ENCODE measurements around the gene FGF10.

Gene FGF10

DNA sequence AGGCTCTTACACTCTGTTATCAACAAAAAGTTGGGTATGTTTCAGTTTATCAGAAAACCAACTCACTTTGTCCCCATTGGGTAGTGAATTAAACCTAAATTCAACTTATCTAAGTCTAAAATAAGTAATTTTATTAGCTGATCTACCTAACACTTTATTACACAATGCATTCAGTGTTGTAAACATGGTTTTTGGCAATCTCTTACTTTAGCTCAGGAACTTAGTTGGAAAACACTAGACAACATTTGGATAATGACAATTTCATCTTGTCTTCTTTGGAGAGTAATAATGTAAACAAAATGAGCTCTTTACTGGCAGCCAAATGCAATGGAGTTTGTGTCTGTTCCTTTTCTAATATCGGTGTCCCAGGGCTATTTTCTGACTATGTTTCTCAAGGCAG is 33.0 kb downstream of the FGF10 start:
- DNase-seq (ENCODE audit: low read depth), result no peak

GRCh38 chr5:44345871-44346270 is 43.3 kb downstream of the FGF10 start:
- DNase-seq (ENCODE audit: low read depth), result no peak

DNA sequence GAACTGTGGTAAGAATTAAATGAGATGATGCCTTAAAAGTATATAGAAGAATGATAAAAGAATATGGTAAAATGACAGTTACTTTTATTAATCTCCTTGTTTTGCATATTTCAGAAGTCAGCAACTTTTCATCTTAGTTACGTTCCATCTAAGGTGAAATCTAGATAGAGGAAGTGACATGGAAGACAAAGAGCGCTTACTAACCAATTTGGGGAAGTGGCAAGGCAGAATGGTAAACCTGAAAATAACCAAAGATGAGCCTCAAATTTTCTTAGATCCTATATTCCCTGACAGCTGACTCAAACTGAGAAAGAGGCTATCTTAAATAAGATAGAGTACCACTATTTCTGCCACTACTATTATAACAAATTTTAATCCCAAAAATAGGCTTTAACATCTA is 52.5 kb downstream of the FGF10 start:
- DNase-seq (ENCODE audit: low read depth), result no peak

DNA sequence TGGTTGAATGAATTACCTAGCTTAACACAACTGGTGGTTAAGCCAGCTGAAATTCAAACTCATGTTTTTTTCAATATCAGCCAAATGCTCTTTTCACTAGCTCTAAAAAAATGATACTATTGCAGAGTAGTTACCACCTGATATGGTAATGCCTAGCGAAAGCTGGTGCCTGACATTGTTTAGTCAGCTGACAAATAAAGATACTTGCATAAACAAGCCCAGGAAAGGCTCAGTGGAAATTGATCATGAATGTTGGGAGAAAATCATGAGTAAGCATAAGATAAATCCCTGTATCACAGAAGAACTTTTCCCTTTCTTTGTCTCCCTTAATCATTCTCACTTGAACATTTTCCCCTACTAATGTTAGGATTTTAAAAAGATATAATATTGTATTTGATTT is 54.6 kb downstream of the FGF10 start:
- no peak for DNase-seq (ENCODE audit: low read depth)

DNA sequence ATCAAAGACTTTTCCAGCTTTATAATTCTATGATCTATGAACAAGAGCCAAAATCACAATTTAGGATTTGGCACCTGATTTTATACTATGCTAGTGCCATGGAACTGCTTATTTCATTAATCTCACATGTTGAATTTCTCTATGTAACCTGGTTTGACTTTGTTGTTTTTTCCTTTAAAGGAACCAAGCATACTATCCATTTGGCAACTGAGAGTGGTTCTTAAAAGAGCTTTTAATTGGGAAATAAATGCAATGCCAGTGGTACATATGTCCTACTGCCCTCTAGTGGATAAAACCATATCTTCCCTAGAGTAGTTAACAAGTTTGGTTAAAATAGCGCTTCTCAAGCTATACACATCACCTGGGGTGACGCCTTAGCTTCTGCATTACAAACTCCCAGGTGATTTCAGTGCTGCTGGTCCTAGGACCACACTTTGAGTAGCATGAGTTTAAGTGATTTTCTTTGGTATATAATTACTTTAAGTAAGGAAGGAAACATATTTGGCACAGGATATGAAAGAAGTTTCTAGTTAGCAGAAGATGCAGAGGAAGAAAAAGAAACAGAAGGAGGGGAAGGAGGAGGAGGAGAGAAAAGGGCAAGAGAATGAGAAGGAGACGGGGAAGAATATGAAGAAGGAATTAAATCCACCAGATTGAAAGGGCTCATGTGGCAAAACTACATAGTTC is 56.8 kb downstream of the FGF10 start:
- DNase-seq (ENCODE audit: low read depth), result peak; percentile 11

DNA sequence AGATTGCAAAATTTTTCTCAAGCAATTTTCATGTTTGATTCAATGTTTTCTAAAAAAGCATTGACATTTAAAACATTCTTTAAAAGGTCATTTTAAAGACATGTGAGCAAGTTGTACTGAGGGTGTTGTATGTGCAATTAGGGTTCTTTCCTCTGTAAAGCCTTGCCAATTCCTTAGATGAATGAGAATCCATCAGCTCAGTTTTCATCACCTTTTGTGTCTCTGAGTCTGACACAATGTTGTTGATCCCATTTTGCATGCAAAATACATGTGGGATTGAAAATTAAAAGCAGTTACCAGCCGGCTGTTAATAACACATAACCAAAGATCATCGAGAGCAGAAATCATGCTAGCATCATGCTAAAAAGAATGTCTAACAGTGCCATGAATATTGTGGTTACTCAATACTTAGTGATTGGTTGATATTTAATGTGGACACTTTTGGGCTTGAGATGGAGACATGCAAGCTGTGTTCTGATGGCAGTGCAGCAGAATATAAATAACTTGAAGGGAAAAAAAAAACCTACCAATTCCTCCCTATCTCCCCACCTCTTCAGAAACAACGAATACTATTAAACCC is 57.7 kb downstream of the FGF10 start:
- no peak for DNase-seq (ENCODE audit: low read depth)

DNA sequence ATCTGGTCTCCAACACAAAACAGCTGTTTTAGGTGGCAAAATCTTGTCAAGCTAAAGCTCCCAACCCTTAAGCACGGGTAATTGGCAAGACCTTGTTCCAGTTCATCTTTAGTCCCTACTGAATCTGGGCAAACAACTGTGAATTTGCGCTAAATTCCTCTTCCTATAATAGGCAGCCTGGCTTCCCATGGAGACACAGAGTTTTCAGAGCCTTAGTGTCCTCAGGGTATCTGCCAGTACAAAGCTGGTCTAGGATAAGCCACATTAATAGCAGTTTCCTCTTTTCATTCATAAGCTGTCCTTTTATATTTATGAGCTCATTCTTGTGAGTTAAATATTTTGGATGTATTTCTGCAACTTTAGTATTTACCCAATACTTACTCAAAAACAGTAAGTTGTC is 59.5 kb downstream of the FGF10 start:
- DNase-seq (ENCODE audit: low read depth), result no peak

- no peak for DNase-seq (ENCODE audit: low read depth)
These were observed 68.0 kb downstream of the FGF10 start for GRCh38 chr5:44321144-44321725.

- DNase-seq (ENCODE audit: low read depth), result no peak
These were observed 69.0 kb downstream of the FGF10 start for GRCh38 chr5:44320188-44320587.

DNA sequence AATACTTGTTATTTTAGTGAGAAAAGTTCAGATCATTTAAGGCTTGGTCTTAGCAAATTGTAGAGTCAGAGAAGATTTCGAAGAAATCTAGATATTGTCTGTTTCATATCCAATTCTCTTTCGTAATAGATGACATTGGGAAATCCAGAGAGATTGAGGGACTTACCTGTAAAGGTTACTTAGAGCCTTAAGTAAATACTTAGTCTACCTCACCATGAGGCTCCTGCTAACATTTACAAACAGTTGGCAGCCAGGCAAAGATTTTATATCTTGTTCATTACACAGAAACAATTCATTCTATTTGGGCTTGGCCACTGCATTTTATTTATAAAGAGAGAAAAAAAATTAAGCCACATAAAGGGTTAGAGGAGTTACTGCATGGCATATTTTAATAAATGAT is 70.3 kb downstream of the FGF10 start:
- DNase-seq (ENCODE audit: low read depth), result no peak

GRCh38 chr5:44312374-44312773 is 76.8 kb downstream of the FGF10 start:
- DNase-seq (ENCODE audit: low read depth), result no peak

GRCh38 chr5:44300551-44300950 is 88.7 kb downstream of the FGF10 start:
- DNase-seq (ENCODE audit: low read depth), result no peak

GRCh38 chr5:44299394-44299793 is 89.8 kb downstream of the FGF10 start:
- DNase-seq (ENCODE audit: low read depth), result no peak

- no peak for DNase-seq (ENCODE audit: low read depth)
These were observed 94.7 kb downstream of the FGF10 start for GRCh38 chr5:44294516-44294915.

DNA sequence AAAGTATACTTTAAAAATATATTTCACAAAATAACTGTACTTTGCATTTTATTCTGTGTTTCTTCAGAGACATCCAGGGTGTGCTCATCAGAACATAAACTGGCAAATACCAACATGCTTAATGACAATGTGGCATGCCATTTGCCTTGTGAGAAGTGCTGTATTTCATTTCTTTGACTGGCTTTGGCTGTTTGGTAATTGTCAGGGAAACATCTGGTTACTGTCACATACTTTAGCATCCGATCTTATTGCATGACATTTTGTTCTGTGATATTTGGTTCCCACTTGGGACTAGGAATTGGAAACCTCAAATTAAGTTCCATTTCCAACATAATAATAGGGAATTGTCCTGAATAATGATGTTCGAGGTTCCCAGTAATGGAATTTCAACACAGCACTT is 96.5 kb downstream of the FGF10 start:
- no peak for DNase-seq (ENCODE audit: low read depth)

DNA sequence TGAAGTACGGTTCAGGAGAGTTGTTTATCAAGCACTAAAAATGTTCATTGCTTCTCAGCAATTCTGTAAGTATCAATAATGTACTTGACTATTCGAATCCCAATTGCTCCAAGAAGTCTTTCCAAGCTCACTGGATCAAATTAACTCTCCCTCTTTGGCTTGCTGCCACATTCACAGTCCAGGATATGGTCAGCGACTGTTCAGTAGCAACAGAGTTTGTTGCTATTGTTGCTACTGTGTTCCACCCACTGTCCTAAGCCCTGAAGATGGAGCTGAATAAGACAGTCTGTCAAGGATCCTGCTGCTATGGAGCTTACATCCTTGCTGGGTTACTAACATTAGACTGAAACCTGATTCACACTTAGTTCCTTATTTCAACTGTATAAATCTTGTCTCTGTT is 110.8 kb downstream of the FGF10 start:
- DNase-seq (ENCODE audit: low read depth), result no peak

DNA sequence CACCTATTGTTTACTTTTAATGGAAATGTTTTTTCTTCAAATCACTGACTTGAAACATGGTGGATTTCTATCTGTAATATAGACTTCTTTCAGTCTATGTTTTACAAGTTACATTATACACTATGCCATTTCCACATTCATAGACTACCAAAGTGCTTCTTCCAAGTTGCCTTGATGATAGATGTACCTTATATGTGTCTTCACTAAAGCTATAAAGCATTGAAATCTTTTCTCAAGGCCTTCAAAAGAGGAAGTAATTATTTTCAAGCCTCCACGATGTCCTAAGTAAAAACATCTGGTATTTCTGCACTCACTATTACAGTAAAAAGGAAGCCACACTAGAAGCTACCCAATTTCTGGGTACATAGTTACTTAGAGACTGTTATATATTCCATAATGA is 113.3 kb downstream of the FGF10 start:
- no peak for DNase-seq (ENCODE audit: low read depth)

DNA sequence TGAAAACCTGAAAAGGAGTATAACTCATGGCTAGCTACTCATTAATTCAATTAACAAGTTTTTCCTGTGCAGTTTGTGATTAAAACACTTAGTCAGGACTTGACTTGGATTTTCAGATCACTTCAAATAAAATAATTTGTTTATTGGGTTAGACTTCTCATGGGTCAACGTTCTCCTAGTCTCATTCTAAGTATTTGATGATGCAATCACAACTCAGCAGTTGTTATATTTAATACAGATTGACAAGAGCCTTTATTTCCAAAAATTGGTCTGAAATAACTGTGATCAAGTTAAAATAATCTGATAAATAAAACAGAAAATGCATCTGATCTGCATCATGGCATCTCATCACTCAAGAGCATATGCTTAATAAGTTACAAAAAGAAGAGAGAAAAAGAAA is 113.9 kb downstream of the FGF10 start:
- DNase-seq (ENCODE audit: low read depth), result no peak

DNA sequence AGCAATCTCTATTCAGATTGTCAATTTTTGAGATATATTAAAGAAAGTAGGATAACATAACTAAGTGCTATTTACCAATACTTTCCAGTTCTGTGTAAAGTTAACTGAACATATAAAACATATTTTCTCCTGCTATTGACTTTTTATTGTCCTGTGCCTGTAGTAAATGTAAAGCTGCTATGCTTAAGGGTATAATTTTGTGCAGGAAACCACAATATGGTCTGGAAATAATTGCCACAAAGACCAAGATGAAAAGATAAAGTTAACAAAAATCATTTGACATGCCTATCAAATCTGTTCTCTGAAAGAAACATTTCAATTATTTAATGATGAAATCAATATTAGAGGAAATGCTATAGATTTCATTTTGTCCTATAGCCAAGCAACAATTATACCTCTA is 121.3 kb downstream of the FGF10 start:
- DNase-seq (ENCODE audit: low read depth), result no peak

DNA sequence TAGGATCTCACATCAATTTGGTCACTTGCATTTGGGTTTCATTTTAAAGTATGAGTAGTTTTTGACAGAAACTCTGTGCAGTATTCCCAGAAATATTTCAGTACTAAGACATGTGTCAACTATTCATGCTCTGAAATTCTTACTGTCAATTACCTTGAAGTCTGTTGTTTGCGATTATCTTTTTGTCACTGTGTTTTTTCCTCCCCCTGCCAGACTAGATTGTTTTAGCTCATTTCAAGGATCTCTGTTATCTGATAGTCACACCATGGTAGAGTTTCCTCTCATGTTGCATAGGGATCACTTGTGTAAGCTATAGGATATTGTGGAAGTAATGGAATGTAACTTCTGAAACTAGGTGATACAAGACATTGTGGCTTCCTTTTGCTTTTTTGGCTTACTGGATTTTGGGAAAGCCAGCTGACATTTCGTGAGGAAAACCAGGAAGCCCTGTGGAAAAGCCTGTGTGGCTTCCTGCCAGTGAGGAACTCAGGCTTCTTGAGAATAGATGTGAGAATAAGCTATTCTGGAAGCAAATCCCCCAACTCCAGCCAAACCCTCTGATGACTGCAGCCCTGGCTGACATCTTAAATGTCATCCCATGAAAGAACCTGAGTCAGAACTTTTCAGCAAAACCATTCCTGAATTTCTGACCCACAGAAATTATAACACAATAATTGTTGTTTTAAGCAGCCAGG is 122.2 kb downstream of the FGF10 start:
- DNase-seq (ENCODE audit: low read depth), result no peak

- DNase-seq (ENCODE audit: low read depth), result no peak
These were observed 123.5 kb downstream of the FGF10 start for GRCh38 chr5:44265713-44266112.

DNA sequence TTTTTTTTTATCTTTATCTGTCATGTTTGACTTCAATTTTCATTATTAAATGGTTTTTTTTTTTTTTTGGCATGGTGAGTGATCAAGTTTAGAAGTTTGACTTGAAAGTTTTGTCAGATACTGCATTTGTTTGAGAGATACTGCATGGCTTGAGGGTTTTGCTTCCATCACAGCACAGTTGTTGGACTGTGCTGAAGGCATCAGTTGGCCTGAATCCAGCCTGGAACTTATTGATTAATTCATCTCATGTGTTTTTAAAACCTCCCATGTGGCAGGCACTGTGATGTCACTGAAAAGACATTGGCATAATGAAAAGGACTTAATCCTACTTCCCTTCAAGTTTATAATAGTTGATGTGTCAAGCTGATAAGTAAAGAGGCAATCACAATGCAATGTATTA is 128.4 kb downstream of the FGF10 start:
- no peak for DNase-seq (ENCODE audit: low read depth)

GRCh38 chr5:44257653-44258365 is 131.4 kb downstream of the FGF10 start:
- no peak for DNase-seq (ENCODE audit: low read depth)
